ENCODE results near the gene PLVAP. TPM values are rescaled to one million over a fixed set of nuclear protein-coding genes. Genes with fewer than 3 reads are reported as not detected.

Gene PLVAP
- total RNA-seq, 1 experiment from 2014 or later: 0.05 TPM

DNA sequence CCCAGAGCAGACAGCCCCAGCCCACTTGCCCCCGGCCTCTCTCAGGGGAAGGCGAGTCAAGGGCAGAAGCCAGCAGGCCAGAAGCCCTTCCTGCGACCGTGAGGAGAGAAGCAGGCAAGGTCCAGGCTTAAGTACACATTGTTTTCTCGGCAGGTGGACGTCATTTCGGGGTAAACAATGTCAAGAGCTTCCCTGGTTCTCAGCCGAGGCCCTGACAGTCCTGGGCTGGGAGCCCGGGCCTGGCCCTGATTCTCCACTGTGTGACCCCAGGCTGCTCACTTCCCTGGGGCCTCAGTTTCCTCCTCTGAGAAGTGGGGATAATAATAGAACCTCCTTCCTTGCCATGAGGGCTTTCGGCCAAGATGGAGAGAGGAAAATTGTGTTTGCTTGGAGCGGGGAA, 19.4 kb downstream of the PLVAP start:
- no peak for DNase-seq (ENCODE audit: low read depth)

GRCh38 chr19:17357078-17357666, 20.0 kb downstream of the PLVAP start:
- DNase-seq (ENCODE audit: low read depth): no peak

GRCh38 chr19:17353386-17353785, 23.8 kb downstream of the PLVAP start:
- no peak for DNase-seq (ENCODE audit: low read depth)

DNA sequence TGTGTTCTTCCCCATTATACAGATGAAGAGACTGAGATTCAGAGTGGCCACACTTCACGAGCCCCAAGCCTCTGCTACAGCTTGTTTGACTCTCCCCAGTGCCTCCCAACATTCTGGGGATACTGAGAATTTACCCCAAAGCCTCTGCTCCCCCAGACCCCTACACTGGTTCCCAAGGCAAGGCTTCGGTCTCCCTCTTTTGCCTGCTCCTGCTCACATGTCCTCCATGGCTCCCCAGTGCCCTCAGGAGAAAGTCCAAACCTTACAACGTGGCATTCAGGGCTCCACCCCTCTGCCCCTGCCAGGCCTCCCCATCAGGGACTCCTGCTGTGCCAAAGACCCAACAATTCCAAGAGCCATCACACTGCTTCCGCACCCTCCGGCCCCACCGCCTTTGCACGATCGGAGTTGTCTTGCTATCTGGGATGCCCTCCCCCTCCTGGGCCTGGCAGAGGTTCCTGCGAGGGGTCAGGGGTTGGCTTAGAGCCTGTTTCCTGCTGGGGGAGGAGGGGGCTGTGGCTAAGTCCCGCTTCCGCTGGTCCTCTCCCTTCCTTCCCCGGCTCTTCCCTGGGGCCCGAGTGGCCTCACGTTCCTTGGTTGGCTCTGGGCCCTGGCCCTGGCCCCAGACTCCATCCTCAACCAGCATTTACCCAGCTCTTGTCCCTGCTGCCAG, 24.4 kb downstream of the PLVAP start:
- no peak for DNase-seq (ENCODE audit: low read depth)

GRCh38 chr19:17351815-17352435, 25.2 kb downstream of the PLVAP start:
- DNase-seq (ENCODE audit: low read depth): no peak

DNA sequence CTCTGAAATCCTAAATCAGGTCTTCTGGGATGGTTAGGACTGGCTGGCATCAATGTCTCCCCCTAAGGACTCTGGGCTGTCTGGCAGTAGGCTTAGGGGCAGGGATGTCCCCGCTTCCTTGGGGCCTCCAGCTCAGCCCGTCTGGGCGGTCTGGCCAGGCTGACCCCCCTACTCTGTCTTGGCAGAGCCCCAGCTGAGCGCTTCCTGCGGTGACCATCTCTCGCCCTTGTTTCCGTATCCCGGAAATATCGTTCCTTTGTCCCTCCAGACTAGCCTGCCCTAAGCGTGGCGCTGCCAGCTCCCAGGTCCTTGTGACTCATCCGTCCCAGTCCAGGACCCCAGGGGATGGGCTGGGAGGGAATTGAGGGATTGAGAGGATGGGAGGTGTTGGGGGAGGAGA, 28.4 kb downstream of the PLVAP start:
- DNase-seq (ENCODE audit: low read depth): peak; percentile 87

DNA sequence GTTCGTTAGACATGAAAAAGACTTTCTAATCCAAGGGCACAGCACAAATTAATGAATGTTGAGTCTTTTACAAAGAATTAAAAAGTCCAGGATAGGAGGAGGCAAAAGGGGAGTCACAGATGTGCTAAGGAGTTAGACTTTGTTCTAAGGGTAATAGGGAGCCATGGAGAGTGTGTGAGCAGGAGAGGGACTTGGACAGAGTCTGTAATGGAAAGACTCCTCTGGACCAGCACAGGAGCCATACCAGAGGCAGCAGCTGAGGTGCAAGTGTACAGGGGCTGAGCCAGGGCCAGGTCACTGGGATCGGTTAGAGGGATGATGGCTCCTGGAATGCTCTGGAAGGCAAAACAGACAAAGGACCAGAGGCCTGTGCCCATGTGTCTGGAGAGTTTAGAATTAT, 29.3 kb downstream of the PLVAP start:
- no peak for DNase-seq (ENCODE audit: low read depth)

DNA sequence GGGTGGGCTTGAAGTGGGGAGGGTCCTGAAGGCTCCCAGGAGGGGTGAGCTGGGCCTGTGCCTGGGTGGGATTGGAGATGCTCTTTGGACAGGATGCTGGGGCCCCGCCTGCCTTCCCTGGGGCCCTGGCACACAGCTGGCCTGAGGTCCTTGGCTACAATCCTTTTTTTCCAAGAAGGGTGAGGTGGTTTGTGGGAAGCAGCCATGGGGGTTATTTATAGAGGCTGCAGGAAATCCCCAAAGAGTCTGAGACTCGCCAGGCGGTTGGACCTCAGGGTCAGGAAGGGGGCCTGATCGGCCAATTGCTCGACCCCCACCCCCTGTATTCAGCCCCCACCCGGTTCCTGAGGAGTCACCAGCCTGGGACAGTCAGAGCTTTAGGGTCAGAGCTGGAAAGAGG, 29.8 kb downstream of the PLVAP start:
- peak; percentile 59 for DNase-seq (ENCODE audit: low read depth)

DNA sequence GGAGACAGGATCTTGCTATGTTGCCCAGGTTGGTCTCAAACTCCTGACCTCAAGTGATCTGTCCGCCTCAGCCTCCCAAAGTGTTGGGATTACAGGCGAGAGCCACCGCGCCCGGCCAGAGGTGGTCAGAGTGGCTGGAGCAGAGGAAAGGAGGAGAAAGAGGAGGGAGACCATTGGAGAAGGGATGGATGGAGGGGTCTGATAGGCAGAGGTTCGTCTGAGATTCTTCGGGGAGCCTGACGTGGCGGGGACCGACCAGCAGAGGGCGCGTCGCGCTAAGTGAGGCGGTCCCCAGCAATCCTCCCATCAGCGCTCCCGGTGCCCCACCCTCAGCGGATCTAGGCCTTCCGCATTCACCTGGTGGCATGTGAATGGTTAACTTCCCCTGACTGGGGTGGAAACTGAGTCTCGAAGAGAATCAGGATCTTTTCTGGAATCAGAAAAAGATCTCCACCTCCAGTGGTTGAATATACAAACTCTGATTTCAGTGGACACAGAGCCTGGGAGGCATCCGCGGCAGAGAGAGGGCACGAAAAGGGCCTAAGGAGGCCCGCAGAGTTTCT, 31.0 kb downstream of the PLVAP start:
- DNase-seq (ENCODE audit: low read depth): peak; percentile 59

DNA sequence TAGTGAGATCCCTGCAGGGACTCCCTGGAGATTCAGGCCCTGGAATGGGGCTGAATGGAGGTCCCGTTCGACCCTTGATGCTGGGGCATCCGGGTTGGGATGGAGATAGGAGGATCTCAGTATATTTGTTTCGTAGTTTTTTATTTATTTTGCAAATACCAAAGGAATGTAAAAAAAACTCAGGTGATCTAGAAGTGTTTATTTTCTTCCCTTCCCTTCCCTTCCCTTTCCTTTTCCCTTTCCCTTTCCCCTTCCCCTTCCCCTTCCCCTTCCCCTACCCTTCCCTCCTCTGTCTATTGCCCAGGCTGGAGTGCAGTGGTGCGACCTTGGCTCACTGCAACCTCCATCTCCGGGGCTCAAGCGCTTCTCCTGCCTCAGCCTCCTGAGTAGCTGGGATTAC, 35.3 kb downstream of the PLVAP start:
- no peak for DNase-seq (ENCODE audit: low read depth)

GRCh38 chr19:17341386-17341785, 35.8 kb downstream of the PLVAP start:
- no peak for DNase-seq (ENCODE audit: low read depth)

DNA sequence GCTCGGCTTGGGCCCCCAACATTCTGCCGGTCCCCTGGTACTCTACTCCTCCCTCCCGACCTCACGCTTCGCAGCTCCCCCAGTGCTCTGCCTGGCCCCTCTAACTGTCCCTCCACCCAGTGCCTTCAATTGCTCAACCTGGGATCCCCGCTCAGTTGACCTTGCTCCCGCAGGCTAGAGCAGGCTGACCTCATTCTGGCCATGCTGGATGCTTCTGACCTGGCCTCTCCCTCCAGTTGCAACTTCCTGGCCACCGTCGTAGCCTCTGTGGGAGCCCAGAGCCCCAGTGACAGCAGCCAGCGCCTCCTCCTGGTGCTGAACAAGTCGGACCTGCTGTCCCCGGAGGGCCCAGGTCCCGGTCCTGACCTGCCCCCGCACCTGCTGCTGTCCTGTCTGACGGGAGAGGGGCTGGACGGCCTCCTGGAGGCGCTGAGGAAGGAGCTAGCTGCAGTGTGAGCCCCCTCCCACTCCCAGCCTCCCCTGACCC, 36.2 kb downstream of the PLVAP start:
- DNase-seq (ENCODE audit: low read depth): no peak

DNA sequence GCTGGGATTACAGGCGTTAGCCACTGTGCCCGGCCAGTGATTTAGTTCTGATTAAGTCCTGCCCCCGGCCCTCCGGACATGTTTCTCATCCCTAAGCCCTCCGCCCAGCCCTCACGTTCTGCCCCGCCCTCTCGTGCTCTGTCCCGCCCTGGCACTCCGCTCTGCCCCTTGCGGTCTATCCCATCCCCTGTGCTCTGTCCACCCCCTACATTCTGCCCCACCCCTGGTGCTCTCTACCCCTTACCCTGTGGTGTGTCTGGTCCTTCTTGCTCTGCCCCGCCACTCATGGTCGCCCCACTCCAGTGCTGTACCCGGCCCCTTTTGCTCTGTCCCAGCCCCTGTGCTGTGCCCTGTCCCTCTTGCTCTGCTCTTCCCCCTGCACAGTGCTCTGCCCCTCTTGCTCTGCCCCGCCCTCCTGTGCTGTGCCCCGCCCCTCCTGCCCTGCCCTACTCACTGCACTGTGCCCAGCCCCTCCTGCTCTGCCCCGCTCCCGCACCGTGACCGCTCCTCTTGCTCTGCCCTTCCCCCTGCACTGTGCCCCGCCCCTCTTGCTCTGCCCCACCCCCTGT, 36.8 kb downstream of the PLVAP start:
- DNase-seq (ENCODE audit: low read depth): no peak

DNA sequence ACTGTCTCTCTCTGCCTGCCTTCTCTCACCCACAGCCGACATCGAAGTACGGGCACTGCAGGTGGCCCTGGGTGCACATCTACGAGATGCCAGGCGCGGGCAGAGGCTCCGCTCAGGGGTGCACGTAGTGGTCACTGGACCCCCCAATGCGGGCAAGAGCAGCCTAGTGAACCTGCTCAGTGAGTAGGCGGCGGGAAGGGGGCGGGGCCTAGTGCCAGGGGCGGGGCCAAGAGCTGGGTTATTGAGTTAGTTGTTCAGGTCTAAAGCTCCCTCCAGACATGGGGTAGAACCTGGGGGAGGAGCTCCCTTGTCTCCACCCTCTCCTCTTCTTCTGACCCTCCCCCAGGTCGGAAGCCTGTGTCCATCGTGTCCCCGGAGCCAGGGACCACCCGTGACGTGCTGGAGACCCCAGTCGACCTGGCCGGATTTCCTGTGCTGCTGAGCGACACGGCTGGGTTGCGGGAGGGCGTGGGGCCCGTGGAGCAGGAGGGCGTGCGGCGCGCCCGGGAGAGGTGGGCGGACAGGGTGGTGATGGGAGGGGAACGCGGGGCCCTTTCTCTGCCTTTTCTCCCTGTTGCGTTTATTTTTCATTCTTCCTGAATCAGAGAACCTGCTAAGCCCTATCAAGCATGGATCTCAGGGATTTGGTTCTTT, 37.9 kb downstream of the PLVAP start:
- no peak for DNase-seq (ENCODE audit: low read depth)

DNA sequence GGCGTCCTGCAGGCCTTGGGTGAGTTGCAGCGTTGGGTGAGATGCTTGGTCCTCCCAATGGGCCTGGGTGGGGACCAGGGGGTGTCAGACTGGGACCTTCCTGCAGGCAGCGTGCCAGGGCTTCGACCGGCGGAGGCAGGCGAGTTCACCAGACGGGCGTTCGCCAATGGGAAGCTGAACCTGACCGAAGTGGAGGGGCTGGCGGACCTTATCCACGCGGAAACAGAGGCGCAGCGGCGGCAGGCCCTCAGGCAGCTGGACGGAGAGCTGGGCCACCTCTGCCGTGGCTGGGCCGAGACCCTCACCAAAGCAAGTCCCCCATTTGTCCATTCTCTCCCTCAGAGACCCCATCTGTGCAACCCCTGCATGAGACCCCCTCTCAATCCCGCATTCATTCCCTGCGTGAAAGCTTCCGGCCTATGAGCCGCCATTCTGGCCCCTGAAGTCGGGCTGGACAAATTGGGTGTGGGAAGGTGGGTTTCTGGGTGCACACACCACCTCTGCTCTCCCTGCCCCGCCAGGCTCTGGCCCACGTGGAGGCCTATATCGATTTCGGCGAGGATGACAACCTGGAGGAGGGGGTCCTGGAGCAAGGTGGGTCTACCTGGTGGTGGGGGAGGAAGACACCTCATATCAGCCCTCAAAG, 38.6 kb downstream of the PLVAP start:
- DNase-seq (ENCODE audit: low read depth): no peak

DNA sequence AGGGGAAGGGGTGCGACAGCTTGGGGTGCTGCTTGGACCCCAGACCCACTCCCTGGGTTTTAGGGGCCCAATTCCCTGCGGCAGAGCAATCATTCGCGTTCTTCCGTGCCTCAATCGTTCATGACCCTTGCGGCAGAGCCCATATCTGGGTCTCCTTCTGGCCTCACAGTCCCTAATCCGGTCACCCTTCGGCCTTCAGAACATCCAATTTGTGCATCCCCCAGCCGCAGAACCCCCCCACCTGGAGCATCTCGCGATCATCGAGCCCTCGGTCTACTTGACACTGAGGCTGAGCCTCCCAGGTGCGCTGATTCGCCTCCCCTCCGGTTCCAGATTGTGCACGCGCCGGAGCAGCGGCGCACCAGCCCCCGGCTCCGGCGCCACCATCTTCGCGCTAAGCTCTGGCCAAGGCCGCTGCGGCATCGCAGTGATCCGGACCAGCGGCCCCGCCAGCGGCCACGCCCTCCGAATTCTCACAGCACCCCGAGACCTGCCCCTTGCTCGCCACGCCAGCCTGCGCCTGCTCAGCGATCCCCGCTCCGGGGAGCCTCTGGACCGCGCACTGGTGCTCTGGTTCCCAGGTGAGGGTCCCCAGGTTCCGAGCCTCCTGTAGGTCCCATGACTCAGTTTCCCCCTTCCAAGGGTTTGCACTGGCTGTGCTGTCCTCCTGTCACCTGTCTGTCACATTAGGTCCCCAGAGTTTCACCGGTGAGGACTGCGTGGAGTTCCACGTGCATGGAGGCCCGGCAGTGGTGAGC, 39.3 kb downstream of the PLVAP start:
- no peak for DNase-seq (ENCODE audit: low read depth)

DNA sequence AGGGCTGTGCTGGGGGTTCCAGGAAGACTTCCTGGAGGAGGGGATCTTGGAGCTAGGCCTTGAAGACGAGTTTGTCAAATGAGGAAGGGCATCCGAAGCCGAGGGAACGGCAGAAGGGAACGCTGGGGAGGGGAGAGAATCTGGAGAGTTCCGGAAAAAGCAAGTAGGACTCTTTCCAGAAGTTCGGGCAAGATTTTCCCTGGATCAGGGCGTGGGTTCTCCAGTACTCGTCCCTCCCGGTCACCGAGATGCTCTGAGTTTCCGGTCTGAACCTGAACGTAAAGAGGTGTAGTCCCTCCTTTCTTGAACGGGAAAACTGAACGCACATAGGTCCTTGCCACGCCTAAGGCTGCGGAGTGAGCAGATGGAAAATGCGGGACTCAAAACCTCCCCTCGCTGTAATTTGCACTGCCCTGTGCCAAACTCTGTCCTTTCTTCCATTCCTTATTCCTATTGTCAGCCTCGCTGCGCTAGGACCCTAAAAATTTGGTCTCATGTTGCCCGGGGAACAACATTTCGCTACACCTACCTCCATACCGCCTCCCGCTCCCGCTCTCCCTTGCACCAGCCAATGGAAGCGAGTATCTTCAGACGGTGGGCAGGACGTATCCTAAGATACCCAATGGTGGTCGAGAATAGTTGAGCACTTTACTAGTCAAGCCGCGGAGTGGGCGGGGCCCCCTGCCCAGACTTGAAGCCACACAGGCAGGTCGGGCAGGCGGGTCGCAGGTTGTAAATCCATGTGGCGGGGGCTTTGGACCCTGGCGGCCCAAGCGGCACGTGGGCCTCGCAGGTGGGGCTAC, 40.1 kb downstream of the PLVAP start, which contains the start of gene GTPBP3:
Gene GTPBP3 (plus strand): TSS at position 682 of the 803 bp plus-strand sequence. CDS start 59 bp downstream, at position 741.
- peak; percentile 99 for DNase-seq (ENCODE audit: low read depth)

DNA sequence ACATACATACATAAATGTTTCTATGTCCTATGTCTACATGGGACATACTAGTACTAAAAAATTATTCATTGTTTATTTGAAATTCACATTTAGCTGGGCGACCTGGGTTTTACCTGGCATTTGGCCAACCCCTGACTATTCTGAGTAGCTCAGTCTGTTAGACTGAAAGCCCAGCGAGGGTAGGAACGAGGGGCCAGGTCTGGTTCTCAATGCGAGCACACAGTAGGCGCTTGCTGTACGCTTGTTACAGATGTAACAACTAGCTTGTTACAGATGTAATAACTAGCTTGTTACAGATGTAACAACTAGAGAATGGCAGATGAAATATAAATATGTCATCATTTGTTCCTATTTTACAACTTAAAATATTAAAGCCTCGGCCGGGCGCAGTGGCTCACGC, 41.6 kb downstream of the PLVAP start:
- DNase-seq (ENCODE audit: low read depth): no peak
